ENCODE measurements around the gene KIAA0930.

Gene KIAA0930

GRCh38 chr22:45181766-45182165 is 58.9 kb downstream of the KIAA0930 start:
- TF ChIP-seq CTCF (conservative IDR thresholded peaks at IDR 0.05; ENCODE audit: low read depth, low read length): no peak
- DNase-seq (ENCODE audit: low read depth): no peak
- H3K4me3 ChIP-seq (ENCODE audit: low read length): no peak overlapping the region

GRCh38 chr22:45181240-45181639 is 59.5 kb downstream of the KIAA0930 start:
- no peak for TF ChIP-seq CTCF (conservative IDR thresholded peaks at IDR 0.05; ENCODE audit: low read depth, low read length)
- DNase-seq (ENCODE audit: low read depth): no peak
- no peak overlapping the region for H3K4me3 ChIP-seq (ENCODE audit: low read length)

- DNase-seq (ENCODE audit: low read depth): no peak
- no peak for TF ChIP-seq CTCF (conservative IDR thresholded peaks at IDR 0.05; ENCODE audit: low read depth, low read length)
- H3K4me3 ChIP-seq (ENCODE audit: low read length): no peak overlapping the region
Observed at GRCh38 chr22:45180146-45180679, 60.5 kb downstream of the KIAA0930 start.

GRCh38 chr22:45179276-45180049 is 61.2 kb downstream of the KIAA0930 start:
- no peak for DNase-seq (ENCODE audit: low read depth)
- TF ChIP-seq CTCF (conservative IDR thresholded peaks at IDR 0.05; ENCODE audit: low read depth, low read length): no peak
- no peak overlapping the region for H3K4me3 ChIP-seq (ENCODE audit: low read length)

- DNase-seq (ENCODE audit: low read depth): no peak
- TF ChIP-seq CTCF (conservative IDR thresholded peaks at IDR 0.05; ENCODE audit: low read depth, low read length): no peak
- H3K4me3 ChIP-seq (ENCODE audit: low read length): no peak overlapping the region
Observed at GRCh38 chr22:45172881-45173585, 67.7 kb downstream of the KIAA0930 start.

GRCh38 chr22:45171830-45172229 is 68.9 kb downstream of the KIAA0930 start:
- no peak for TF ChIP-seq CTCF (conservative IDR thresholded peaks at IDR 0.05; ENCODE audit: low read depth, low read length)
- no peak for DNase-seq (ENCODE audit: low read depth)
- H3K4me3 ChIP-seq (ENCODE audit: low read length): no peak overlapping the region
